ENCODE results near the gene C20orf204.

DNA sequence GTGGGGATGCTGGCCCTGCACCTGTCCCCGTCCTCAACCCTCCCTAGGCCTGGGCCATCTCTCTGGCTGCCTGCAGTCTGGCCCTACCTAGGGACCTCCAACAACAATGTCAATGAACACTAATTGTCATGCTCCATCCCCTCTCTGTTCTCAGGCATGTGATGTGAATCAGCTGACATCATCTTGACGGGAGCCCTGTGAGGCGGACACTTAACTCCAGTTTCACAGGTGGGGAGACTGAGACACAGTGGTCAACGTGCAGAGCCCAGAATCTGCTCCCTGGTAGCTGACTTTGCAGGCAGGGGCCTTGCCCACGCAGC is 26.3 kb downstream of the C20orf204 start:
- TF ChIP-seq CTCF (IDR thresholded peaks at IDR 0.05) (no peak), POLR2A (IDR thresholded peaks at IDR 0.05) (no peak), POLR2AphosphoS5 (IDR thresholded peaks at IDR 0.05) (no peak)

Data from breast epithelium (tissue), 3 donors.